Left ventricle myocardium inferior (tissue), 1 donor: Measurements from ENCODE around the gene ZDHHC4. TPM values are rescaled to one million over a fixed set of nuclear protein-coding genes. Genes with fewer than 3 reads are reported as not detected.

Source experiments
- DNase-seq: peaks from one replicate; pipeline ENCODE4 v3.0.0-alpha.2; 2020
- H3K27ac ChIP-seq: fragments of 200-600 bp; replicated peaks from 2 replicates; pipeline ENCODE4 v1.8.0; 2021
- H3K27me3 ChIP-seq: fragments of 200-600 bp; 2 replicates; pipeline ENCODE4 v1.8.0; 2021; ENCODE audit warnings: low read depth
- H3K36me3 ChIP-seq: fragments of 200-600 bp; 2 replicates; pipeline ENCODE4 v1.8.0; 2021
- H3K4me1 ChIP-seq: fragments of 200-600 bp; 2 replicates; pipeline ENCODE4 v1.8.0; 2021
- H3K4me3 ChIP-seq: fragments of 200-600 bp; 2 replicates; pipeline ENCODE4 v1.8.0; 2021; ENCODE audit warnings: mild to moderate bottlenecking, moderate library complexity
- H3K9me3 ChIP-seq: fragments of 200-600 bp; replicated peaks from 2 replicates; pipeline ENCODE4 v1.8.0; 2021
- CTCF ChIP-seq: fragments of 200-600 bp; IDR thresholded peaks from 2 replicates; pipeline ENCODE4 v1.8.0; 2021; ENCODE audit warnings: antibody characterized with exemption, mild to moderate bottlenecking, borderline replicate concordance
- intact Hi-C: fragments of 100-400 bp; cut with micrococcal nuclease; formaldehyde crosslinking; loops from one replicate; pipeline ENCODE4 v1.11.0; 2022
- long read RNA-seq: library from polyadenylated mRNA; unstranded; transcript quantifications from one replicate; pipeline ENCODE4 v2.0.0, GENCODE V29; 2021
- total RNA-seq: library from RNA; stranded (reverse); fragmentation: NEBNext Ultra II Directional; extraction: Animal tissue kit (Norgen Biotek cat#: 25700); gene quantifications from one replicate; pipeline ENCODE4 v1.2.1, GENCODE V29; 2021
- donor health status: DM: no; HTN: yes; CAD: no; lungs with severe emphysema.

Gene ZDHHC4
- 36.7 TPM for total RNA-seq
- long read RNA-seq, transcript ZDHHC4-201 (8 exons, 1,259 nt) = major isoform, 14 of 31 reads
- long read RNA-seq, transcript ZDHHC4-206 (8 exons, 1,348 nt) = minor isoform, 5 of 31 reads
- long read RNA-seq, partial matches to known transcripts = 0 of 31 reads
- long read RNA-seq, other reads (novel, unspliced or antisense) = 4 of 31 reads

GRCh38 chr7:6577369-6578113 is at the start of gene ZDHHC4:
TSS of gene ZDHHC4 (plus strand) at chr7:6577454. CDS start at chr7:6580562, 3,108 bp downstream.
- TF ChIP-seq CTCF = no peak
- intact Hi-C loops = no loop called here

GRCh38 chr7:6528401-6529130 is 48.7 kb upstream of the ZDHHC4 start:
- Histone ChIP-seq H3K9me3 (no peaks in the 10 kb centered on the region), H3K36me3 (no peaks in the 10 kb centered on the region), H3K27ac (no peak overlapping the region), H3K4me3 (no peak overlapping the region), H3K4me1 (peaks cover 15% of the 10 kb centered on the region), H3K27me3 (peaks cover 100% of the 10 kb centered on the region)
- intact Hi-C loops = no loop called here
- no peak for DNase-seq
- TF ChIP-seq CTCF = no peak

More at GRCh38 chr7:6577369-6578113, at the start of gene ZDHHC4:
- Histone ChIP-seq H3K27me3 (no peaks in the 10 kb centered on the region), H3K36me3 (peaks cover 30% of the 10 kb centered on the region), H3K4me1 (peaks cover 12% of the 10 kb centered on the region), H3K9me3 (no peaks in the 10 kb centered on the region), H3K4me3 (peak within 1 kb of the TSS; percentile 76), H3K27ac (peak within 1 kb of the TSS; percentile 96)
- peak; percentile 91 for DNase-seq

- Histone ChIP-seq H3K36me3 (no peaks in the 10 kb centered on the region), H3K4me3 (no peak overlapping the region), H3K4me1 (peaks cover 15% of the 10 kb centered on the region), H3K9me3 (no peaks in the 10 kb centered on the region), H3K27ac (no peak overlapping the region), H3K27me3 (peaks cover 100% of the 10 kb centered on the region)
- intact Hi-C loops = no loop called here
- no peak for DNase-seq
- TF ChIP-seq CTCF = no peak
Measured at GRCh38 chr7:6529643-6530042, 47.6 kb upstream of the ZDHHC4 start.

GRCh38 chr7:6530626-6531491 is 46.4 kb upstream of the ZDHHC4 start:
- intact Hi-C loops = no loop called here
- no peak overlapping the region for H3K27ac ChIP-seq
- DNase-seq = no peak
- no peaks in the 10 kb centered on the region for H3K36me3 ChIP-seq
- peak overlapping the region; percentile 48 for H3K4me3 ChIP-seq
- H3K27me3 ChIP-seq = peaks cover 100% of the 10 kb centered on the region
- no peaks in the 10 kb centered on the region for H3K9me3 ChIP-seq
- no peak for TF ChIP-seq CTCF
- H3K4me1 ChIP-seq = peaks cover 15% of the 10 kb centered on the region
